ENCODE data around the gene BIN1. TPM values are rescaled to one million over a fixed set of nuclear protein-coding genes. Genes with fewer than 3 reads are reported as not detected.

The BIN1 gene
- total RNA-seq, 1 experiment from 2014 or later, result 42.5 TPM

DNA sequence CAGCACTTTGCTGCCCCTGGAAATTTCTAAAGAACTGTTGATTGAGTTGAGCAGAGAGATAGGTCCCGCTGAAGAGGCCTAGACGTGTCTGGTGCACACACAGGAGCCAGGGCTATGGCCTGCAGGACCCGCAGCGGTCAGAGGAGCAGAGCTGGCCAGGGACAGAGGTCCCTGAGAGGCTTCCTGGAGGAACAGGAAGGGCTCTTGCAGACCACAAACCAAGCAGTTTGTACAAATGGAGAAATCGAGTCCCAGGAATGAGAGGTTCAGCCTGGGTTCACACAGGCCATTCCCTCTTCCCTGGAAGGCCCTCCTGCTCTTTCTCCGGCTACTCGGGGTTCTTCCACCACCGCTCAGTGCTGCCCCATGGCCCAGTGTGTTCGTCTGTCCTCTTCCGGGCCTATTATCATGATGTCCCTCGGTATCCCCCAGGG is 1.2 kb upstream of the BIN1 start (continued):
- TF ChIP-seq, protein P1, sequence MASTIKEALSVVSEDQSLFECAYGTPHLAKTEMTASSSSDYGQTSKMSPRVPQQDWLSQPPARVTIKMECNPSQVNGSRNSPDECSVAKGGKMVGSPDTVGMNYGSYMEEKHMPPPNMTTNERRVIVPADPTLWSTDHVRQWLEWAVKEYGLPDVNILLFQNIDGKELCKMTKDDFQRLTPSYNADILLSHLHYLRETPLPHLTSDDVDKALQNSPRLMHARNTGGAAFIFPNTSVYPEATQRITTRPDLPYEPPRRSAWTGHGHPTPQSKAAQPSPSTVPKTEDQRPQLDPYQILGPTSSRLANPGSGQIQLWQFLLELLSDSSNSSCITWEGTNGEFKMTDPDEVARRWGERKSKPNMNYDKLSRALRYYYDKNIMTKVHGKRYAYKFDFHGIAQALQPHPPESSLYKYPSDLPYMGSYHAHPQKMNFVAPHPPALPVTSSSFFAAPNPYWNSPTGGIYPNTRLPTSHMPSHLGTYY (CRISPR knock-in tag; IDR thresholded peaks at IDR 0.05), result no peak
- TF ChIP-seq ZNF263 (CRISPR knock-in tag; IDR thresholded peaks at IDR 0.05; ENCODE audit: low read depth), result no peak
- TF ChIP-seq FOXJ3 (CRISPR knock-in tag; IDR thresholded peaks at IDR 0.05; ENCODE audit: borderline replicate concordance), result no peak
- TF ChIP-seq, protein P2, sequence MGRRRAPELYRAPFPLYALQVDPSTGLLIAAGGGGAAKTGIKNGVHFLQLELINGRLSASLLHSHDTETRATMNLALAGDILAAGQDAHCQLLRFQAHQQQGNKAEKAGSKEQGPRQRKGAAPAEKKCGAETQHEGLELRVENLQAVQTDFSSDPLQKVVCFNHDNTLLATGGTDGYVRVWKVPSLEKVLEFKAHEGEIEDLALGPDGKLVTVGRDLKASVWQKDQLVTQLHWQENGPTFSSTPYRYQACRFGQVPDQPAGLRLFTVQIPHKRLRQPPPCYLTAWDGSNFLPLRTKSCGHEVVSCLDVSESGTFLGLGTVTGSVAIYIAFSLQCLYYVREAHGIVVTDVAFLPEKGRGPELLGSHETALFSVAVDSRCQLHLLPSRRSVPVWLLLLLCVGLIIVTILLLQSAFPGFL (CRISPR knock-in tag; IDR thresholded peaks at IDR 0.05; ENCODE audit: borderline replicate concordance), result no peak
- no peak for TF ChIP-seq FOXK1 (CRISPR knock-in tag; IDR thresholded peaks at IDR 0.05)
- TF ChIP-seq, protein P3, sequence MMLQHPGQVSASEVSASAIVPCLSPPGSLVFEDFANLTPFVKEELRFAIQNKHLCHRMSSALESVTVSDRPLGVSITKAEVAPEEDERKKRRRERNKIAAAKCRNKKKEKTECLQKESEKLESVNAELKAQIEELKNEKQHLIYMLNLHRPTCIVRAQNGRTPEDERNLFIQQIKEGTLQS (CRISPR knock-in tag; conservative IDR thresholded peaks at IDR 0.05), result no peak
- TF ChIP-seq, protein P4, sequence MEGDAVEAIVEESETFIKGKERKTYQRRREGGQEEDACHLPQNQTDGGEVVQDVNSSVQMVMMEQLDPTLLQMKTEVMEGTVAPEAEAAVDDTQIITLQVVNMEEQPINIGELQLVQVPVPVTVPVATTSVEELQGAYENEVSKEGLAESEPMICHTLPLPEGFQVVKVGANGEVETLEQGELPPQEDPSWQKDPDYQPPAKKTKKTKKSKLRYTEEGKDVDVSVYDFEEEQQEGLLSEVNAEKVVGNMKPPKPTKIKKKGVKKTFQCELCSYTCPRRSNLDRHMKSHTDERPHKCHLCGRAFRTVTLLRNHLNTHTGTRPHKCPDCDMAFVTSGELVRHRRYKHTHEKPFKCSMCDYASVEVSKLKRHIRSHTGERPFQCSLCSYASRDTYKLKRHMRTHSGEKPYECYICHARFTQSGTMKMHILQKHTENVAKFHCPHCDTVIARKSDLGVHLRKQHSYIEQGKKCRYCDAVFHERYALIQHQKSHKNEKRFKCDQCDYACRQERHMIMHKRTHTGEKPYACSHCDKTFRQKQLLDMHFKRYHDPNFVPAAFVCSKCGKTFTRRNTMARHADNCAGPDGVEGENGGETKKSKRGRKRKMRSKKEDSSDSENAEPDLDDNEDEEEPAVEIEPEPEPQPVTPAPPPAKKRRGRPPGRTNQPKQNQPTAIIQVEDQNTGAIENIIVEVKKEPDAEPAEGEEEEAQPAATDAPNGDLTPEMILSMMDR (IDR thresholded peaks at IDR 0.05), result no peak

DNA sequence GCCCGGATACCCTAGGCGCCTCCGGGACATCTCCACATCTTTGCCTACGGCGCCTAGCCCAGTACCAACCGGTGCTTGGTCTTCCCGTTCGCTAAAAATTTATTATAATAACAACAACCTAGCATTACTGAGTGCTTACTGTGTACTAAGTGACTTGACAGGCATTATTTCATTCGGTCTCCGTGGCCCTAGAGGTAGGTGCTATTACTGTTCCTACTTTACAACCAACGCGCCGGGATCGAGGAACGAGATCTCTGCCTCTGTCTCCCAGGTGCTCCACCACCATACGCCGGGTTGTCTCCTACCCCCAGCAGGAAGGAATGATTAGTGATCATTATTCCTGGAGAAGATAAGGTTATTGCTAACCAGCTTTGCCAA is 657 bp upstream of the BIN1 start:
- Mint-ChIP-seq H3K9me3 (no peaks in the 10 kb centered on the region), H3K27ac (peak overlapping the region; percentile 49), H3K4me3 (peak overlapping the region; percentile 86), H3K36me3 (no peaks in the 10 kb centered on the region), H3K27me3 (ENCODE audit: low read depth) (peaks cover 3% of the 10 kb centered on the region), H3K4me1 (peaks cover 26% of the 10 kb centered on the region)
- peak; percentile 14 for ATAC-seq
- no peak for TF ChIP-seq NR1H2 (CRISPR knock-in tag; IDR thresholded peaks at IDR 0.05)
- no peak for TF ChIP-seq ZNF121 (CRISPR knock-in tag; IDR thresholded peaks at IDR 0.05)
- TF ChIP-seq NR3C1 (CRISPR knock-in tag; conservative IDR thresholded peaks at IDR 0.05; ENCODE audit: low read depth), result no peak
- POLR2A ChIA-PET, result interaction anchor here (0.6 to 2.3 kb wide), 3 partner anchors 13 to 55 kb away, joined by 3 to 9 read pairs (median 5); no protein-coding TSS in a partner anchor
- CTCF ChIA-PET, result interaction anchor here (0.6 to 4.2 kb wide), 13 partner anchors 11 to 648 kb away, joined by 3 to 33 read pairs (median 4); no protein-coding TSS in a partner anchor
- no peak for DNase-seq (ENCODE audit: low spot score)

DNA sequence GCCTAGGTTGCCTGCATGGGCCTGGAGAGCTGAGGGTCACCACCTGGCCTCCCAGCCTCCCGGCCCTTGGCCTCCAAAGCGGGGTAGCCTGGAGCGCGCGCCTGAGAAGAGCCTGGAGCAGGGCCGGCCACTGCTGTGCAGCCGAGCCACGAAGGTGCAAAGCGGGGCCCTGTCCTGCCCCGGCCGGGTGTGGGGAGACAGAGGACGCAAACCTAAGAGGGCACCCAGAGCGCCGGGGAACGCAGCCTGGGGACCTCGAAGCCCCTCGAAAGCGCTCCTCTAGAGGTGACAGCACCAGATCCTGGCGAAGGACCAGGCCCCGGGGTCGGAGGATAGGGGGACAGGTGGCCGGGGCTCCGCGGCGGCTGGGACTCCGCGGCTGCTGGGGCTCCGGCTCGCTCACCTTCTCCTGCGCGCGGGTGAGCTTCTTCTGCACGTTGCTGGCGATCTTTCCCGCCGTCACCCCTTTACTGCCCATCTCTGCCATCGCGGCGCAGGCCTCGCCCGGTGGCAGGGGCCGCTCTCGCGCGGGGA is 430 bp downstream of the BIN1 start:
- ChIA-PET CTCF (interaction anchor here (0.6 to 4.2 kb wide), 17 partner anchors 10 to 947 kb away, joined by 3 to 33 read pairs (median 4); no protein-coding TSS in a partner anchor), POLR2A (interaction anchor here (0.6 to 2.3 kb wide), 6 partner anchors 12 to 289 kb away, joined by 3 to 9 read pairs (median 3); no protein-coding TSS in a partner anchor)
- Mint-ChIP-seq H3K27ac (no peak overlapping the region), H3K4me1 (peaks cover 26% of the 10 kb centered on the region), H3K36me3 (no peaks in the 10 kb centered on the region), H3K4me3 (peak overlapping the region; percentile 69), H3K9me3 (no peaks in the 10 kb centered on the region), H3K27me3 (ENCODE audit: low read depth) (peaks cover 3% of the 10 kb centered on the region; the same call in 1 of the 2 replicates)
- peak; percentile 51 for DNase-seq (ENCODE audit: low spot score)
- peak; percentile 17 for ATAC-seq
- TF ChIP-seq TCF7 (CRISPR knock-in tag; IDR thresholded peaks at IDR 0.05; ENCODE audit: low read depth) (no peak), TEAD1 (CRISPR knock-in tag; IDR thresholded peaks at IDR 0.05) (no peak), ESRRA (CRISPR knock-in tag; IDR thresholded peaks at IDR 0.05; ENCODE audit: borderline replicate concordance) (no peak), OVOL2 (CRISPR knock-in tag; IDR thresholded peaks at IDR 0.05; ENCODE audit: borderline replicate concordance) (no peak), MXD4 (CRISPR knock-in tag; IDR thresholded peaks at IDR 0.05; ENCODE audit: borderline replicate concordance) (no peak), ZNF232 (CRISPR knock-in tag; IDR thresholded peaks at IDR 0.05) (no peak), MYBL2 (CRISPR knock-in tag; IDR thresholded peaks at IDR 0.05) (no peak), ZNF121 (CRISPR knock-in tag; IDR thresholded peaks at IDR 0.05) (no peak), KAT7 (CRISPR knock-in tag; IDR thresholded peaks at IDR 0.05; ENCODE audit: borderline replicate concordance) (no peak)
- TF ChIP-seq, protein P3 (CRISPR knock-in tag; conservative IDR thresholded peaks at IDR 0.05), result no peak
- TF ChIP-seq, protein P5, sequence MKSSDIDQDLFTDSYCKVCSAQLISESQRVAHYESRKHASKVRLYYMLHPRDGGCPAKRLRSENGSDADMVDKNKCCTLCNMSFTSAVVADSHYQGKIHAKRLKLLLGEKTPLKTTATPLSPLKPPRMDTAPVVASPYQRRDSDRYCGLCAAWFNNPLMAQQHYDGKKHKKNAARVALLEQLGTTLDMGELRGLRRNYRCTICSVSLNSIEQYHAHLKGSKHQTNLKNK (CRISPR knock-in tag; IDR thresholded peaks at IDR 0.05), result no peak
- TF ChIP-seq, protein P6, sequence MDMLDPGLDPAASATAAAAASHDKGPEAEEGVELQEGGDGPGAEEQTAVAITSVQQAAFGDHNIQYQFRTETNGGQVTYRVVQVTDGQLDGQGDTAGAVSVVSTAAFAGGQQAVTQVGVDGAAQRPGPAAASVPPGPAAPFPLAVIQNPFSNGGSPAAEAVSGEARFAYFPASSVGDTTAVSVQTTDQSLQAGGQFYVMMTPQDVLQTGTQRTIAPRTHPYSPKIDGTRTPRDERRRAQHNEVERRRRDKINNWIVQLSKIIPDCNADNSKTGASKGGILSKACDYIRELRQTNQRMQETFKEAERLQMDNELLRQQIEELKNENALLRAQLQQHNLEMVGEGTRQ (CRISPR knock-in tag; IDR thresholded peaks at IDR 0.05), result no peak
- TF ChIP-seq, protein P7, sequence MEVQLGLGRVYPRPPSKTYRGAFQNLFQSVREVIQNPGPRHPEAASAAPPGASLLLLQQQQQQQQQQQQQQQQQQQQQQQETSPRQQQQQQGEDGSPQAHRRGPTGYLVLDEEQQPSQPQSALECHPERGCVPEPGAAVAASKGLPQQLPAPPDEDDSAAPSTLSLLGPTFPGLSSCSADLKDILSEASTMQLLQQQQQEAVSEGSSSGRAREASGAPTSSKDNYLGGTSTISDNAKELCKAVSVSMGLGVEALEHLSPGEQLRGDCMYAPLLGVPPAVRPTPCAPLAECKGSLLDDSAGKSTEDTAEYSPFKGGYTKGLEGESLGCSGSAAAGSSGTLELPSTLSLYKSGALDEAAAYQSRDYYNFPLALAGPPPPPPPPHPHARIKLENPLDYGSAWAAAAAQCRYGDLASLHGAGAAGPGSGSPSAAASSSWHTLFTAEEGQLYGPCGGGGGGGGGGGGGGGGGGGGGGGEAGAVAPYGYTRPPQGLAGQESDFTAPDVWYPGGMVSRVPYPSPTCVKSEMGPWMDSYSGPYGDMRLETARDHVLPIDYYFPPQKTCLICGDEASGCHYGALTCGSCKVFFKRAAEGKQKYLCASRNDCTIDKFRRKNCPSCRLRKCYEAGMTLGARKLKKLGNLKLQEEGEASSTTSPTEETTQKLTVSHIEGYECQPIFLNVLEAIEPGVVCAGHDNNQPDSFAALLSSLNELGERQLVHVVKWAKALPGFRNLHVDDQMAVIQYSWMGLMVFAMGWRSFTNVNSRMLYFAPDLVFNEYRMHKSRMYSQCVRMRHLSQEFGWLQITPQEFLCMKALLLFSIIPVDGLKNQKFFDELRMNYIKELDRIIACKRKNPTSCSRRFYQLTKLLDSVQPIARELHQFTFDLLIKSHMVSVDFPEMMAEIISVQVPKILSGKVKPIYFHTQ (CRISPR knock-in tag; IDR thresholded peaks at IDR 0.05), result no peak
- TF ChIP-seq, protein P8, sequence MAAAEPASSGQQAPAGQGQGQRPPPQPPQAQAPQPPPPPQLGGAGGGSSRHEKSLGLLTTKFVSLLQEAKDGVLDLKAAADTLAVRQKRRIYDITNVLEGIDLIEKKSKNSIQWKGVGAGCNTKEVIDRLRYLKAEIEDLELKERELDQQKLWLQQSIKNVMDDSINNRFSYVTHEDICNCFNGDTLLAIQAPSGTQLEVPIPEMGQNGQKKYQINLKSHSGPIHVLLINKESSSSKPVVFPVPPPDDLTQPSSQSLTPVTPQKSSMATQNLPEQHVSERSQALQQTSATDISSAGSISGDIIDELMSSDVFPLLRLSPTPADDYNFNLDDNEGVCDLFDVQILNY (CRISPR knock-in tag; IDR thresholded peaks at IDR 0.05), result 0 out of 2 replicates have a peak, but pooled peaks have one; percentile 27
